K562 (cell line): Measurements from ENCODE around the gene OTULIN. TPM values are rescaled to one million over a fixed set of nuclear protein-coding genes. Genes with fewer than 3 reads are reported as not detected.

ENCODE experiments used
- ATAC-seq: fragments of 200-7000 bp; cut with Tn5 transposase; 3 replicates; pipeline ENCODE4 v1.9.1; 2020; ENCODE audit warnings: moderate library complexity
- BruUV-seq: library from RNA; stranded (reverse); fragments of 400-500 nt; replicated peaks from 2 replicates; lab custom pipeline; 2021; lab: Mats Ljungman, UMichigan
- CTCF ChIA-PET: fragments of 300-600 bp; formaldehyde crosslinking; extraction: SDS; loops from one replicate; lab custom pipeline; 2021; ENCODE audit warnings: low intra/inter-chr PET ratio; lab: Yijun Ruan, JAX
- POLR2A ChIA-PET: fragments of 300-600, 350-650 bp; sonication (Branson Sonifier 250); formaldehyde crosslinking; extraction: SDS; loops from one replicate; lab custom pipeline; 2021; ENCODE audit warnings: antibody characterized with exemption, inconsistent platforms; lab: Yijun Ruan, JAX
- DNase-seq, 4 experiments: peaks; one replicate each; pipeline versions ENCODE4 v3.0.0 to v3.0.0-alpha.2; 2011 to 2018; ENCODE audit warnings: low spot score in 3 of 4, mixed read lengths in 3 of 4; ENCODE audit errors: extremely low read depth in 1 of 4
- FAIRE-seq: peaks from 2 replicates; lab custom pipeline; 2011; peaks lifted over from hg19 to GRCh38; lab: Jason Lieb, UNC
- H2AFZ ChIP-seq: 2 replicates; pipeline ENCODE4 v1.6.0; 2011; ENCODE audit warnings: low read depth, low read length, control low read depth, inconsistent platforms
- H3K27ac ChIP-seq: fragments of 200-600 bp; 3 replicates; pipeline ENCODE4 v1.8.0; 2011; ENCODE audit warnings: low read depth, mild to moderate bottlenecking, control low read depth, inconsistent platforms, low read length, moderate library complexity, mixed read lengths; ENCODE audit errors: extremely low read depth
- H3K27me3 ChIP-seq, 2 experiments: fragments of 300-600 bp in 1 of 2; 2 replicates in 1 of 2; 3 replicates in 1 of 2; pipeline versions ENCODE4 v1.6.0 to v1.8.0; 2011; ENCODE audit warnings: inconsistent platforms in 2 of 2, low read length in 2 of 2, mild to moderate bottlenecking in 1 of 2, mixed read lengths in 1 of 2, moderate library complexity in 1 of 2; ENCODE audit not compliant: control insufficient read depth in 2 of 2, insufficient read depth in 2 of 2
- H3K36me3 ChIP-seq: fragments of 300-600 bp; 3 replicates; pipeline ENCODE4 v1.8.0; 2011; ENCODE audit warnings: mild to moderate bottlenecking, low read length, inconsistent platforms; ENCODE audit not compliant: control insufficient read depth, insufficient read depth
- H3K4me1 ChIP-seq, 2 experiments: fragments of 200-600 bp in 1 of 2; replicated peaks in 1 of 2; 2 replicates in 1 of 2; 3 replicates in 1 of 2; pipeline versions ENCODE4 v1.5.1 to v1.8.0; 2011; ENCODE audit warnings: inconsistent platforms in 2 of 2, low read length in 2 of 2, mild to moderate bottlenecking in 1 of 2, mixed read lengths in 1 of 2, moderate library complexity in 1 of 2; ENCODE audit not compliant: control insufficient read depth in 2 of 2, insufficient read depth in 2 of 2
- H3K4me2 ChIP-seq: 2 replicates; pipeline ENCODE4 v1.6.1; 2011; ENCODE audit warnings: low read length, control low read depth, inconsistent platforms, mixed read lengths; ENCODE audit not compliant: insufficient read depth
- H3K4me3 ChIP-seq: fragments of 200-600 bp; sonication (generic), shearing (Covaris generic); 2 replicates; pipeline ENCODE4 v1.5.1; 2016; ENCODE audit warnings: control low read depth, inconsistent platforms
- H3K79me2 ChIP-seq: fragments of 200-600 bp; 3 replicates; pipeline ENCODE4 v1.8.0; 2011; ENCODE audit warnings: low read length, inconsistent platforms; ENCODE audit not compliant: control insufficient read depth, insufficient read depth
- H3K9ac ChIP-seq, 2 experiments: 2 replicates each; pipeline versions ENCODE4 v1.6.0 to v1.6.1; 2011; ENCODE audit warnings: low read depth in 2 of 2, low read length in 2 of 2, control low read depth in 1 of 2, inconsistent platforms in 1 of 2, mild to moderate bottlenecking in 1 of 2, mixed read lengths in 1 of 2; ENCODE audit not compliant: insufficient read depth in 1 of 2
- H3K9me1 ChIP-seq: one replicate; pipeline ENCODE4 v1.6.0; 2011; ENCODE audit warnings: inconsistent platforms, mild to moderate bottlenecking, low read length, moderate library complexity; ENCODE audit not compliant: control insufficient read depth, insufficient read depth
- H3K9me3 ChIP-seq: replicated peaks from 2 replicates; pipeline ENCODE4 v1.5.1; 2011; ENCODE audit warnings: low read depth, low read length, inconsistent platforms; ENCODE audit not compliant: control insufficient read depth, insufficient read depth
- H4K20me1 ChIP-seq: replicated peaks from 2 replicates; pipeline ENCODE4 v1.6.1; 2011; ENCODE audit warnings: low read length, inconsistent platforms, mixed read lengths; ENCODE audit not compliant: control insufficient read depth, insufficient read depth
- CC2D1A ChIP-seq: fragments of 450-650 bp; IDR thresholded peaks from 2 replicates; pipeline ENCODE4 v1.6.1; 2017; ENCODE audit warnings: mild to moderate bottlenecking
- EGR1 ChIP-seq: fragments of 450-650 bp; conservative IDR thresholded peaks from 2 replicates; pipeline ENCODE4 v1.6.1; 2017; ENCODE audit warnings: mild to moderate bottlenecking
- L3MBTL2 ChIP-seq: fragments of 450-650 bp; IDR thresholded peaks from 2 replicates; pipeline ENCODE4 v1.6.1; 2016; ENCODE audit warnings: mild to moderate bottlenecking, moderate library complexity
- MTA2 ChIP-seq: fragments of 450-650 bp; IDR thresholded peaks from 2 replicates; pipeline ENCODE4 v1.6.1; 2016; ENCODE audit warnings: low read depth
- REST ChIP-seq, 2 experiments: fragments of 450-650 bp; formaldehyde crosslinking in 1 of 2; IDR thresholded peaks; 2 replicates each; pipeline versions ENCODE4 v1.4.0 to v1.6.1; 2014 to 2020; ENCODE audit warnings: mild to moderate bottlenecking in 2 of 2, borderline replicate concordance in 1 of 2, low read depth in 1 of 2
- SMC3 ChIP-seq: conservative IDR thresholded peaks from 2 replicates; pipeline ENCODE4 v1.6.1; 2011; ENCODE audit warnings: low read depth, low read length, improper control_type of control experiment; ENCODE audit not compliant: insufficient read depth
- SNAPC5 ChIP-seq: fragments of 250-450 bp; sonication (Bioruptor Pico); IDR thresholded peaks from 2 replicates; pipeline ENCODE4 v1.8.0; 2021; ENCODE audit warnings: moderate library complexity, mild to moderate bottlenecking, inconsistent platforms
- TAF9B ChIP-seq: fragments of 450-650 bp; IDR thresholded peaks from 2 replicates; pipeline ENCODE4 v1.6.1; 2018; ENCODE audit warnings: mild to moderate bottlenecking; ENCODE audit not compliant: partially characterized antibody
- TEAD4 ChIP-seq, 2 experiments: sonication (generic) in 1 of 2; formaldehyde crosslinking in 1 of 2; IDR thresholded peaks; 2 replicates each; pipeline versions ENCODE4 v1.6.1 to v1.8.0; 2012 to 2022; ENCODE audit warnings: borderline replicate concordance in 1 of 2, inconsistent platforms in 1 of 2, low read length in 1 of 2, mild to moderate bottlenecking in 1 of 2, missing genetic modification reagents in 1 of 2
- XRCC4 ChIP-seq: IDR thresholded peaks from one replicate; pipeline ENCODE4 v1.6.1; 2011; ENCODE audit not compliant: insufficient read depth, insufficient read length; ENCODE audit errors: extremely low read depth
- XRCC5 ChIP-seq: fragments of 200-400 bp; formaldehyde crosslinking; IDR thresholded peaks from 2 replicates; pipeline ENCODE4 v1.6.1; 2017; ENCODE audit warnings: low read depth, mild to moderate bottlenecking, low read length
- YY1 ChIP-seq, 3 experiments: IDR thresholded peaks; 2 replicates each; pipeline ENCODE4 v1.6.1; 2011; ENCODE audit warnings: low read length in 2 of 3, mild to moderate bottlenecking in 2 of 3, moderate library complexity in 2 of 3, borderline replicate concordance in 1 of 3, control low read depth in 1 of 3, low read depth in 1 of 3; ENCODE audit not compliant: insufficient read depth in 3 of 3, insufficient replicate concordance in 2 of 3, control insufficient read depth in 1 of 3, insufficient read length in 1 of 3; ENCODE audit errors: extremely low read depth in 1 of 3
- ZNF143 ChIP-seq: sonication (generic); formaldehyde crosslinking; IDR thresholded peaks from 2 replicates; pipeline ENCODE4 v1.9.0; 2022; ENCODE audit warnings: mild to moderate bottlenecking, missing genetic modification reagents
- WGBS: fragments of 100-300 bp; shearing (Covaris generic); methylation state at CpG from one replicate; pipeline ENCODE4 v1.1.6; 2016; ENCODE audit warnings: low coverage, mixed read lengths; ENCODE audit not compliant: insufficient coverage; ENCODE audit errors: missing lambda C conversion rate; 5-methylcytosine and 5-hydroxymethylcytosine counted together
- in situ Hi-C: fragments of 300-500 bp; cut with MboI; formaldehyde crosslinking; loops from 4 replicates; pipeline ENCODE4 v1.15.0; 2018; ENCODE audit warnings: inconsistent platforms, mixed read lengths
- intact Hi-C: fragments of 100-400 bp; cut with micrococcal nuclease; formaldehyde crosslinking; loops from 2 replicates; pipeline ENCODE4 v1.14.2; 2022
- polyA plus RNA-seq, 8 experiments: library from polyadenylated mRNA; depleted of rRNA in 4 of 8; stranded (reverse) in 5 of 8; unstranded in 3 of 8; fragments of >200 nt; fragmentation: Nextera tagmentation in 2 of 8; fragmentation: Illumina TruSeq in 1 of 8; extraction: Ambion mirVana in 2 of 8; extraction: Trizol in 1 of 8; gene quantifications; 2 replicates each; pipeline versions ENCODE4 v1.2.1 to v1.2.3, GENCODE V29; 2011 to 2014; ENCODE audit warnings: inconsistent platforms in 1 of 8, missing spikeins in 1 of 8
- total RNA-seq, 7 experiments: library from RNA; depleted of rRNA in 6 of 7; stranded (reverse); fragments of >200 nt in 6 of 7; fragmentation: Illumina TruSeq in 2 of 7; extraction: Trizol in 2 of 7; gene quantifications; 2 replicates each; pipeline versions ENCODE4 v1.2.1 to v1.2.3, GENCODE V29; 2011 to 2021; ENCODE audit warnings: low replicate concordance in 1 of 7

Gene OTULIN
- total and polyA plus RNA-seq, 9 of the 15 experiments (the other 6 are each of a cell fraction or from before 2014, with no cell fraction given): 3.3 to 33.6 (median 20.1) TPM

- no peak overlapping the region for H3K9ac ChIP-seq
- no peaks in the 10 kb centered on the region for H3K79me2 ChIP-seq
- ChIA-PET POLR2A (interaction anchor here (0.8 kb wide), 1 partner anchor 10 kb away, joined by 3 read pairs; no protein-coding TSS in a partner anchor), CTCF (interaction anchor here (0.7 to 2.9 kb wide), 8 partner anchors 34 to 287 kb away, joined by 3 to 35 read pairs (median 3); partner anchors contain the start of gene ANKH)
- intact Hi-C loops: loop anchor here (1.0 to 10.0 kb wide), 3 partner anchors 40 to 276 kb away; partner anchors contain the start of gene ANKH
- H3K27me3 ChIP-seq: peaks cover 20 to 57% of the 10 kb centered on the region in 2 experiments
- H3K9me1 ChIP-seq: no peaks in the 10 kb centered on the region
- FAIRE-seq (peak; percentile 93), DNase-seq (peak; percentile 72 to 84 (median 81)), ATAC-seq (peak; percentile 89)
- H3K4me3 ChIP-seq: no peak overlapping the region
- no peaks in the 10 kb centered on the region; the same call in 1 of the 2 replicates for H4K20me1 ChIP-seq
- no peak overlapping the region for H2AFZ ChIP-seq
- no peaks in the 10 kb centered on the region for H3K9me3 ChIP-seq
- in situ Hi-C loops: no loop called here
- no peak overlapping the region for H3K4me2 ChIP-seq
- no peaks in the 10 kb centered on the region for H3K36me3 ChIP-seq
- no peak overlapping the region for H3K27ac ChIP-seq
- peaks cover 3 to 5% of the 10 kb centered on the region in 2 experiments; a peak in 3 of 5 replicates for H3K4me1 ChIP-seq
- BruUV-seq: no TSS peak
- WGBS: 4% methylated on average over 7 of the region's 7 CpGs
- TF ChIP-seq REST (IDR thresholded peaks at IDR 0.05; ENCODE audit: borderline replicate concordance) (peak; percentile 90), REST (CRISPR knock-in tag; IDR thresholded peaks at IDR 0.05; ENCODE audit: low read depth) (no peak), L3MBTL2 (0 out of 2 replicates have a peak, but pooled peaks have one; percentile 18), XRCC4 (no peak), CC2D1A (0 out of 2 replicates have a peak, but pooled peaks have one; percentile 44), SNAPC5 (CRISPR knock-in tag) (no peak), MTA2 (no peak), YY1 (IDR thresholded peaks at IDR 0.05; ENCODE audit: borderline replicate concordance in 1 of 3, control insufficient read depth in 1 of 3, extremely low read depth in 1 of 3, insufficient read depth in 3 of 3, insufficient read length in 1 of 3, insufficient replicate concordance in 2 of 3, low read depth in 1 of 3, low read length in 2 of 3) (peak in 1 of 3 experiments; percentile 25), ZNF143 (CRISPR knock-in tag) (no peak), XRCC5 (0 out of 2 replicates have a peak, but pooled peaks have one; percentile 49), EGR1 (no peak), TEAD4 (IDR thresholded peaks at IDR 0.05; ENCODE audit: low read length) (0 out of 2 replicates have a peak, but pooled peaks have one; percentile 14), TEAD4 (CRISPR knock-in tag; IDR thresholded peaks at IDR 0.05; ENCODE audit: borderline replicate concordance) (no peak), SMC3 (peak; percentile 89), TAF9B (no peak)
Observed at GRCh38 chr5:14727428-14727865, 62.9 kb downstream of the OTULIN start.
